ENCODE data around the gene RBMS3. TPM values are rescaled to one million over a fixed set of nuclear protein-coding genes. Genes with fewer than 3 reads are reported as not detected.

RBMS3 gene
- total and polyA plus RNA-seq, 3 donors from 2014 or later: 5.6 to 36.2 (median 19.7) TPM

DNA sequence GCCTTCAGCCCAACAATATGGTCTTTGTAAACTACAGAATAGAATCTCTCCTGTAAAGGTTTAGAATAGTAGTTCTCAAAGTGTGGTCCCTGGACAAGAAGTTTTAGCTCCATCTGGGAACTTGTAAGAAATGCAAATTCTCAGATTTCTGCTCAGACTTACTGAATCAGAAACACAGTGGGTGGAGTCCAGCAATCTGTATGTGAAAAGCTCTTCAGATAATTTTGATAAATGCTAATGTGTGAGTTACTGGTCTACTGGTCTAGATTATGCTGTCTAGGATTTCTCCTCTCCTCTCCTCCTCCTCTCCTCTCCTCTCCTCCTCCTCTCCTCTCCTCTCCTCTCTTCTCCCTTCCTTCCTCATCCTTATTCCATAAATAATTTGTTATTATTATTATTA is 57.5 kb downstream of the RBMS3 start:
- Histone ChIP-seq H3K36me3 (ENCODE audit: low read depth, missing control alignments) (no peaks in the 10 kb centered on the region), H3K9me3 (no peaks in the 10 kb centered on the region), H3K27me3 (no peaks in the 10 kb centered on the region), H3K27ac (no peak overlapping the region), H3K4me1 (peaks cover 10% of the 10 kb centered on the region), H3K4me3 (no peak overlapping the region)
- DNase-seq: no peak
- TF ChIP-seq POLR2A (IDR thresholded peaks at IDR 0.05): no peak
- TF ChIP-seq, protein P1, sequence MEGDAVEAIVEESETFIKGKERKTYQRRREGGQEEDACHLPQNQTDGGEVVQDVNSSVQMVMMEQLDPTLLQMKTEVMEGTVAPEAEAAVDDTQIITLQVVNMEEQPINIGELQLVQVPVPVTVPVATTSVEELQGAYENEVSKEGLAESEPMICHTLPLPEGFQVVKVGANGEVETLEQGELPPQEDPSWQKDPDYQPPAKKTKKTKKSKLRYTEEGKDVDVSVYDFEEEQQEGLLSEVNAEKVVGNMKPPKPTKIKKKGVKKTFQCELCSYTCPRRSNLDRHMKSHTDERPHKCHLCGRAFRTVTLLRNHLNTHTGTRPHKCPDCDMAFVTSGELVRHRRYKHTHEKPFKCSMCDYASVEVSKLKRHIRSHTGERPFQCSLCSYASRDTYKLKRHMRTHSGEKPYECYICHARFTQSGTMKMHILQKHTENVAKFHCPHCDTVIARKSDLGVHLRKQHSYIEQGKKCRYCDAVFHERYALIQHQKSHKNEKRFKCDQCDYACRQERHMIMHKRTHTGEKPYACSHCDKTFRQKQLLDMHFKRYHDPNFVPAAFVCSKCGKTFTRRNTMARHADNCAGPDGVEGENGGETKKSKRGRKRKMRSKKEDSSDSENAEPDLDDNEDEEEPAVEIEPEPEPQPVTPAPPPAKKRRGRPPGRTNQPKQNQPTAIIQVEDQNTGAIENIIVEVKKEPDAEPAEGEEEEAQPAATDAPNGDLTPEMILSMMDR (IDR thresholded peaks at IDR 0.05): no peak
- intact Hi-C loops (cut with DNase I; ENCODE audit: low total_unique reads): no loop called here

GRCh38 chr3:29339016-29339833 is 58.4 kb downstream of the RBMS3 start:
- no peak for DNase-seq
- 59 to 62% methylated on average over 8 of the region's 8 CpGs for WGBS, 2 donors
- no peak overlapping the region for H3K27ac ChIP-seq
- peaks cover 10% of the 10 kb centered on the region for H3K4me1 ChIP-seq
- H3K36me3 ChIP-seq (ENCODE audit: low read depth, missing control alignments): no peaks in the 10 kb centered on the region
- intact Hi-C loops (cut with DNase I; ENCODE audit: low total_unique reads): no loop called here
- H3K9me3 ChIP-seq: no peaks in the 10 kb centered on the region
- no peaks in the 10 kb centered on the region for H3K27me3 ChIP-seq
- TF ChIP-seq POLR2A (IDR thresholded peaks at IDR 0.05): no peak
- TF ChIP-seq, protein P1 (IDR thresholded peaks at IDR 0.05): no peak
- H3K4me3 ChIP-seq: no peak overlapping the region

GRCh38 chr3:29344154-29344553 is 63.3 kb downstream of the RBMS3 start:
- Histone ChIP-seq H3K4me1 (no peaks in the 10 kb centered on the region), H3K27ac (no peak overlapping the region), H3K36me3 (ENCODE audit: low read depth, missing control alignments) (no peaks in the 10 kb centered on the region), H3K4me3 (no peak overlapping the region), H3K27me3 (no peaks in the 10 kb centered on the region), H3K9me3 (no peaks in the 10 kb centered on the region)
- 78 to 82% methylated on average over 3 of the region's 3 CpGs for WGBS, 2 donors
- no peak for DNase-seq
- TF ChIP-seq POLR2A (IDR thresholded peaks at IDR 0.05): no peak
- TF ChIP-seq, protein P1 (IDR thresholded peaks at IDR 0.05): no peak
- intact Hi-C loops (cut with DNase I; ENCODE audit: low total_unique reads): no loop called here

GRCh38 chr3:29344935-29345334 is 64.1 kb downstream of the RBMS3 start:
- WGBS, 2 donors: 82 to 94% methylated on average over 1 of the region's 1 CpG
- no peak for TF ChIP-seq POLR2A (IDR thresholded peaks at IDR 0.05)
- TF ChIP-seq, protein P1 (IDR thresholded peaks at IDR 0.05): no peak
- no peaks in the 10 kb centered on the region for H3K9me3 ChIP-seq
- H3K4me1 ChIP-seq: no peaks in the 10 kb centered on the region
- H3K4me3 ChIP-seq: no peak overlapping the region
- H3K36me3 ChIP-seq (ENCODE audit: low read depth, missing control alignments): no peaks in the 10 kb centered on the region
- no peak overlapping the region for H3K27ac ChIP-seq
- H3K27me3 ChIP-seq: no peaks in the 10 kb centered on the region
- intact Hi-C loops (cut with DNase I; ENCODE audit: low total_unique reads): no loop called here
- DNase-seq: no peak
